ENCODE measurements around the gene RAPGEF6. TPM values are rescaled to one million over a fixed set of nuclear protein-coding genes. Genes with fewer than 3 reads are reported as not detected.
A peak's percentile ranks its signal among the peaks of the same experiment; 100 is the strongest.

Gene RAPGEF6
- total and polyA plus RNA-seq, 9 of the 15 experiments (the other 6 are each of a cell fraction or from before 2014, with no cell fraction given) = 2.7 to 23.4 (median 12.7) TPM

GRCh38 chr5:131640043-131640856, 5.2 kb upstream of the RAPGEF6 start (continued):
- TF ChIP-seq BCL6 (CRISPR knock-in tag; IDR thresholded peaks at IDR 0.05) = no peak
- TF ChIP-seq VEZF1 (CRISPR knock-in tag; IDR thresholded peaks at IDR 0.05) = peak; percentile 55
- TF ChIP-seq SMARCC2 (IDR thresholded peaks at IDR 0.05; ENCODE audit: low read depth) = 0 out of 2 replicates have a peak, but pooled peaks have one; percentile 27
- TF ChIP-seq EP300 (IDR thresholded peaks at IDR 0.05; ENCODE audit: low read length) = peak; percentile 68
- TF ChIP-seq MYNN (IDR thresholded peaks at IDR 0.05) = no peak; the same call in 1 of the 2 replicates
- no peak for TF ChIP-seq MYNN (CRISPR knock-in tag; IDR thresholded peaks at IDR 0.05)
- peak; percentile 33; the same call in 1 of the 2 replicates for TF ChIP-seq KHSRP (IDR thresholded peaks at IDR 0.05)
- TF ChIP-seq, protein P1, sequence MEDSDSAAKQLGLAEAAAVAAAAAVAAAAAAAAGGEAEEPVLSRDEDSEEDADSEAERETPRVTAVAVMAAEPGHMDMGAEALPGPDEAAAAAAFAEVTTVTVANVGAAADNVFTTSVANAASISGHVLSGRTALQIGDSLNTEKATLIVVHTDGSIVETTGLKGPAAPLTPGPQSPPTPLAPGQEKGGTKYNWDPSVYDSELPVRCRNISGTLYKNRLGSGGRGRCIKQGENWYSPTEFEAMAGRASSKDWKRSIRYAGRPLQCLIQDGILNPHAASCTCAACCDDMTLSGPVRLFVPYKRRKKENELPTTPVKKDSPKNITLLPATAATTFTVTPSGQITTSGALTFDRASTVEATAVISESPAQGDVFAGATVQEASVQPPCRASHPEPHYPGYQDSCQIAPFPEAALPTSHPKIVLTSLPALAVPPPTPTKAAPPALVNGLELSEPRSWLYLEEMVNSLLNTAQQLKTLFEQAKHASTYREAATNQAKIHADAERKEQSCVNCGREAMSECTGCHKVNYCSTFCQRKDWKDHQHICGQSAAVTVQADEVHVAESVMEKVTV (CRISPR knock-in tag; IDR thresholded peaks at IDR 0.05) = 0 out of 2 replicates have a peak, but pooled peaks have one; percentile 27
- TF ChIP-seq NRF1 (conservative IDR thresholded peaks at IDR 0.05 in 1 of 2, IDR thresholded peaks at IDR 0.05 in 1 of 2) = 0 out of 4 replicates have a peak, but pooled peaks of 1 of the 2 experiments have one; percentile 11
- TF ChIP-seq MEF2D (tag; conservative IDR thresholded peaks at IDR 0.05; ENCODE audit: low read depth) = no peak
- TF ChIP-seq, protein P2, sequence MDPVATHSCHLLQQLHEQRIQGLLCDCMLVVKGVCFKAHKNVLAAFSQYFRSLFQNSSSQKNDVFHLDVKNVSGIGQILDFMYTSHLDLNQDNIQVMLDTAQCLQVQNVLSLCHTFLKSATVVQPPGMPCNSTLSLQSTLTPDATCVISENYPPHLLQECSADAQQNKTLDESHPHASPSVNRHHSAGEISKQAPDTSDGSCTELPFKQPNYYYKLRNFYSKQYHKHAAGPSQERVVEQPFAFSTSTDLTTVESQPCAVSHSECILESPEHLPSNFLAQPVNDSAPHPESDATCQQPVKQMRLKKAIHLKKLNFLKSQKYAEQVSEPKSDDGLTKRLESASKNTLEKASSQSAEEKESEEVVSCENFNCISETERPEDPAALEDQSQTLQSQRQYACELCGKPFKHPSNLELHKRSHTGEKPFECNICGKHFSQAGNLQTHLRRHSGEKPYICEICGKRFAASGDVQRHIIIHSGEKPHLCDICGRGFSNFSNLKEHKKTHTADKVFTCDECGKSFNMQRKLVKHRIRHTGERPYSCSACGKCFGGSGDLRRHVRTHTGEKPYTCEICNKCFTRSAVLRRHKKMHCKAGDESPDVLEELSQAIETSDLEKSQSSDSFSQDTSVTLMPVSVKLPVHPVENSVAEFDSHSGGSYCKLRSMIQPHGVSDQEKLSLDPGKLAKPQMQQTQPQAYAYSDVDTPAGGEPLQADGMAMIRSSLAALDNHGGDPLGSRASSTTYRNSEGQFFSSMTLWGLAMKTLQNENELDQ (CRISPR knock-in tag; IDR thresholded peaks at IDR 0.05; ENCODE audit: borderline replicate concordance) = no peak
- TF ChIP-seq, protein P3, sequence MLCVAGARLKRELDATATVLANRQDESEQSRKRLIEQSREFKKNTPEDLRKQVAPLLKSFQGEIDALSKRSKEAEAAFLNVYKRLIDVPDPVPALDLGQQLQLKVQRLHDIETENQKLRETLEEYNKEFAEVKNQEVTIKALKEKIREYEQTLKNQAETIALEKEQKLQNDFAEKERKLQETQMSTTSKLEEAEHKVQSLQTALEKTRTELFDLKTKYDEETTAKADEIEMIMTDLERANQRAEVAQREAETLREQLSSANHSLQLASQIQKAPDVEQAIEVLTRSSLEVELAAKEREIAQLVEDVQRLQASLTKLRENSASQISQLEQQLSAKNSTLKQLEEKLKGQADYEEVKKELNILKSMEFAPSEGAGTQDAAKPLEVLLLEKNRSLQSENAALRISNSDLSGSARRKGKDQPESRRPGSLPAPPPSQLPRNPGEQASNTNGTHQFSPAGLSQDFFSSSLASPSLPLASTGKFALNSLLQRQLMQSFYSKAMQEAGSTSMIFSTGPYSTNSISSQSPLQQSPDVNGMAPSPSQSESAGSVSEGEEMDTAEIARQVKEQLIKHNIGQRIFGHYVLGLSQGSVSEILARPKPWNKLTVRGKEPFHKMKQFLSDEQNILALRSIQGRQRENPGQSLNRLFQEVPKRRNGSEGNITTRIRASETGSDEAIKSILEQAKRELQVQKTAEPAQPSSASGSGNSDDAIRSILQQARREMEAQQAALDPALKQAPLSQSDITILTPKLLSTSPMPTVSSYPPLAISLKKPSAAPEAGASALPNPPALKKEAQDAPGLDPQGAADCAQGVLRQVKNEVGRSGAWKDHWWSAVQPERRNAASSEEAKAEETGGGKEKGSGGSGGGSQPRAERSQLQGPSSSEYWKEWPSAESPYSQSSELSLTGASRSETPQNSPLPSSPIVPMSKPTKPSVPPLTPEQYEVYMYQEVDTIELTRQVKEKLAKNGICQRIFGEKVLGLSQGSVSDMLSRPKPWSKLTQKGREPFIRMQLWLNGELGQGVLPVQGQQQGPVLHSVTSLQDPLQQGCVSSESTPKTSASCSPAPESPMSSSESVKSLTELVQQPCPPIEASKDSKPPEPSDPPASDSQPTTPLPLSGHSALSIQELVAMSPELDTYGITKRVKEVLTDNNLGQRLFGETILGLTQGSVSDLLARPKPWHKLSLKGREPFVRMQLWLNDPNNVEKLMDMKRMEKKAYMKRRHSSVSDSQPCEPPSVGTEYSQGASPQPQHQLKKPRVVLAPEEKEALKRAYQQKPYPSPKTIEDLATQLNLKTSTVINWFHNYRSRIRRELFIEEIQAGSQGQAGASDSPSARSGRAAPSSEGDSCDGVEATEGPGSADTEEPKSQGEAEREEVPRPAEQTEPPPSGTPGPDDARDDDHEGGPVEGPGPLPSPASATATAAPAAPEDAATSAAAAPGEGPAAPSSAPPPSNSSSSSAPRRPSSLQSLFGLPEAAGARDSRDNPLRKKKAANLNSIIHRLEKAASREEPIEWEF (CRISPR knock-in tag; IDR thresholded peaks at IDR 0.05) = no peak
- TF ChIP-seq FOXA3 (CRISPR knock-in tag; conservative IDR thresholded peaks at IDR 0.05 in 1 of 2, IDR thresholded peaks at IDR 0.05 in 1 of 2) = peak in 1 of 2 experiments; percentile 70; a peak in 2 of 4 replicates
- peak; percentile 83; the same call in 1 of the 2 replicates for TF ChIP-seq PML (IDR thresholded peaks at IDR 0.05; ENCODE audit: low read length)
- TF ChIP-seq ZNF124 (CRISPR knock-in tag; IDR thresholded peaks at IDR 0.05) = no peak

Data from K562 (cell line).